Smooth muscle cell (in vitro differentiated cells): ENCODE data around the gene IL4R. TPM values are rescaled to one million over a fixed set of nuclear protein-coding genes. Genes with fewer than 3 reads are reported as not detected.
"Not testable (repeated sequence)": the region's sequence is repeated elsewhere in the genome, so short reads cannot be mapped to it uniquely, and the experiment has no call there.

Source experiments
- DNase-seq: peaks from one replicate; lab custom pipeline; 2025; ENCODE audit not compliant: unreplicated experiment; lab: John Stamatoyannopoulos, UW
- H2AFZ ChIP-seq: fragments of 200-600 bp; sonication (generic); 2 replicates; pipeline ENCODE4 v1.6.0; 2016; ENCODE audit warnings: antibody characterized with exemption, low read depth, mild to moderate bottlenecking
- H3F3A ChIP-seq: fragments of 200-600 bp; sonication (generic); 2 replicates; pipeline ENCODE4 v1.6.0; 2017; ENCODE audit warnings: antibody characterized with exemption, low read depth
- H3K27ac ChIP-seq: fragments of 200-600 bp; sonication (generic); 2 replicates; pipeline ENCODE4 v1.5.1; 2016; ENCODE audit warnings: low read depth, mild to moderate bottlenecking
- H3K27me3 ChIP-seq: fragments of 200-600 bp; sonication (generic); 2 replicates; pipeline ENCODE4 v1.6.1; 2016; ENCODE audit warnings: low read depth, mild to moderate bottlenecking
- H3K36me3 ChIP-seq: fragments of 200-600 bp; sonication (generic); 2 replicates; pipeline ENCODE4 v1.5.1; 2016; ENCODE audit warnings: low read depth
- H3K4me1 ChIP-seq: fragments of 200-600 bp; sonication (generic); 2 replicates; pipeline ENCODE4 v1.5.1; 2016; ENCODE audit warnings: low read depth
- H3K4me2 ChIP-seq: fragments of 200-600 bp; sonication (generic); 2 replicates; pipeline ENCODE4 v1.6.0; 2016; ENCODE audit warnings: mild to moderate bottlenecking
- H3K4me3 ChIP-seq: fragments of 200-600 bp; sonication (generic); 2 replicates; pipeline ENCODE4 v1.5.1; 2016; ENCODE audit warnings: mild to moderate bottlenecking
- H3K79me2 ChIP-seq: fragments of 200-600 bp; sonication (generic); 2 replicates; pipeline ENCODE4 v1.6.0; 2016; ENCODE audit warnings: low read depth, mild to moderate bottlenecking
- H3K9ac ChIP-seq: fragments of 200-600 bp; sonication (generic); 2 replicates; pipeline ENCODE4 v1.6.0; 2016; ENCODE audit warnings: low read depth
- H3K9me3 ChIP-seq: fragments of 200-600 bp; sonication (generic); replicated peaks from 2 replicates; pipeline ENCODE4 v1.5.1; 2016; ENCODE audit warnings: low read depth
- H4K20me1 ChIP-seq: fragments of 200-600 bp; sonication (generic); 2 replicates; pipeline ENCODE4 v1.6.0; 2016; ENCODE audit warnings: low read depth
- CTCF ChIP-seq: fragments of 200-600 bp; sonication (generic); IDR thresholded peaks from 2 replicates; pipeline ENCODE4 v1.5.1; 2017; ENCODE audit warnings: borderline replicate concordance, mild to moderate bottlenecking, antibody characterized with exemption; ENCODE audit not compliant: insufficient read depth, poor library complexity, severe bottlenecking
- WGBS: methylation state at CpG from one replicate; pipeline ENCODE4 v1.1.7; 2016; ENCODE audit warnings: low lambda C conversion rate; 5-methylcytosine and 5-hydroxymethylcytosine counted together
- polyA plus RNA-seq: library from polyadenylated mRNA; unstranded; fragments of >200 nt; fragmentation: Nextera tagmentation; extraction: Ambion mirVana; gene quantifications from 2 replicates; pipeline ENCODE4 v1.2.1, GENCODE V29; 2016
- total RNA-seq: library from RNA; depleted of rRNA; stranded (reverse); fragments of >200 nt; gene quantifications from 2 replicates; pipeline ENCODE4 v1.2.3, GENCODE V29; 2014

IL4R gene
- total and polyA plus RNA-seq, 2 experiments from 2014 or later = 13.4 to 24.0 TPM

- DNase-seq = no peak
- Histone ChIP-seq H3K36me3 (no peaks in the 10 kb centered on the region), H3K27me3 (no peaks in the 10 kb centered on the region), H3K4me2 (no peak overlapping the region), H3K9me3 (no peaks in the 10 kb centered on the region), H4K20me1 (no peaks in the 10 kb centered on the region), H2AFZ (no peak overlapping the region), H3K27ac (peak overlapping the region; percentile 14), H3K79me2 (no peaks in the 10 kb centered on the region), H3K4me3 (no peak overlapping the region), H3K4me1 (no peaks in the 10 kb centered on the region), H3F3A (no peaks in the 10 kb centered on the region), H3K9ac (no peak overlapping the region)
- WGBS = 95% methylated on average over 8 of the region's 8 CpGs
- TF ChIP-seq CTCF = no peak
These were observed 26.5 kb upstream of the IL4R start for GRCh38 chr16:27287051-27287811.

GRCh38 chr16:27287887-27288286 lies 25.9 kb upstream of the IL4R start:
- Histone ChIP-seq H3K4me3 (no peak overlapping the region), H2AFZ (no peak overlapping the region), H3K4me2 (no peak overlapping the region), H4K20me1 (no peaks in the 10 kb centered on the region), H3K27me3 (no peaks in the 10 kb centered on the region), H3K4me1 (no peaks in the 10 kb centered on the region), H3K9ac (no peak overlapping the region), H3F3A (no peaks in the 10 kb centered on the region), H3K27ac (no peak overlapping the region), H3K36me3 (no peaks in the 10 kb centered on the region), H3K79me2 (no peaks in the 10 kb centered on the region), H3K9me3 (no peaks in the 10 kb centered on the region)
- 96% methylated on average over 11 of the region's 11 CpGs for WGBS
- DNase-seq = no peak
- TF ChIP-seq CTCF = no peak

- 87% methylated on average over 6 of the region's 6 CpGs for WGBS
- H3K27ac ChIP-seq = not testable (repeated sequence)
These were observed 25.5 kb upstream of the IL4R start for GRCh38 chr16:27288313-27288712.

GRCh38 chr16:27289669-27290068 lies 24.1 kb upstream of the IL4R start:
- Histone ChIP-seq H3K9me3 (no peaks in the 10 kb centered on the region), H2AFZ (no peak overlapping the region), H3F3A (no peaks in the 10 kb centered on the region), H4K20me1 (no peaks in the 10 kb centered on the region), H3K9ac (no peak overlapping the region), H3K27ac (no peak overlapping the region), H3K79me2 (no peaks in the 10 kb centered on the region), H3K36me3 (no peaks in the 10 kb centered on the region), H3K4me3 (no peak overlapping the region), H3K4me2 (no peak overlapping the region), H3K4me1 (no peaks in the 10 kb centered on the region), H3K27me3 (no peaks in the 10 kb centered on the region)
- WGBS = 75% methylated on average over 6 of the region's 6 CpGs
- no peak for TF ChIP-seq CTCF
- no peak for DNase-seq

More at GRCh38 chr16:27288313-27288712, 25.5 kb upstream of the IL4R start:
- not testable (repeated sequence) for H3K4me3 ChIP-seq, H3K27me3 ChIP-seq, H3K9me3 ChIP-seq, H3K4me2 ChIP-seq, H3K36me3 ChIP-seq, H2AFZ ChIP-seq, H4K20me1 ChIP-seq, H3K9ac ChIP-seq, DNase-seq, H3K79me2 ChIP-seq, H3F3A ChIP-seq, H3K4me1 ChIP-seq
